HG03175 (cell line): ENCODE results near the gene GLTP.
"Not testable (repeated sequence)": the region's sequence is repeated elsewhere in the genome, so short reads cannot be mapped to it uniquely, and the experiment has no call there.

Experiments
- ATAC-seq: cut with Tn5 transposase; IDR thresholded peaks from one replicate; pipeline ENCODE4 v1.9.1; 2021; ENCODE audit warnings: mild to moderate bottlenecking, moderate library complexity; ENCODE audit not compliant: unreplicated experiment

The GLTP gene, protein sequence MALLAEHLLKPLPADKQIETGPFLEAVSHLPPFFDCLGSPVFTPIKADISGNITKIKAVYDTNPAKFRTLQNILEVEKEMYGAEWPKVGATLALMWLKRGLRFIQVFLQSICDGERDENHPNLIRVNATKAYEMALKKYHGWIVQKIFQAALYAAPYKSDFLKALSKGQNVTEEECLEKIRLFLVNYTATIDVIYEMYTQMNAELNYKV

GRCh38 chr12:109880043-109880931 is at the start of gene GLTP:
Gene GLTP (minus strand): TSS chr12:109880541. CDS start chr12:109880374, 167 bp downstream.
- peak; percentile 92 for ATAC-seq

DNA sequence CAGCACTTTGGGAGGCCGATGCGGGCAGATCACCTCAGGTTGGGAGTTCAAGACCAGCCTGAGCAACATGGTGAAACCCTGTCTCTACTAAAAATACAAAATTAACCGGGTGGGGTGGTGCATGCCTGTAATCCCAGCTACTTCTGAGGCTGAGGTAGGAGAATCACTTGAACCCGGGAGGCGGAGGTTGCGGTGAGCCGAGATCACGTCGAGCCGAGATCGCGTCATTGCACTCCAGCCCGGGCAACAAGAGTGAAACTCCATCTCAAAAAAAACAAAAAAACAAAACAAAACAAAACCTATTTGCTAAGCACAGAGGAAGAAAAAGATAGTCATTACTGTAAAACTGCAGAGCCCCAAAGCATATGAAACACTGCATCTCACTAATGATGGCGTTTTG is 49.0 kb upstream of the GLTP start:
- ATAC-seq: not testable (repeated sequence)

GRCh38 chr12:109928058-109928656 is 47.8 kb upstream of the GLTP start:
- no peak for ATAC-seq

DNA sequence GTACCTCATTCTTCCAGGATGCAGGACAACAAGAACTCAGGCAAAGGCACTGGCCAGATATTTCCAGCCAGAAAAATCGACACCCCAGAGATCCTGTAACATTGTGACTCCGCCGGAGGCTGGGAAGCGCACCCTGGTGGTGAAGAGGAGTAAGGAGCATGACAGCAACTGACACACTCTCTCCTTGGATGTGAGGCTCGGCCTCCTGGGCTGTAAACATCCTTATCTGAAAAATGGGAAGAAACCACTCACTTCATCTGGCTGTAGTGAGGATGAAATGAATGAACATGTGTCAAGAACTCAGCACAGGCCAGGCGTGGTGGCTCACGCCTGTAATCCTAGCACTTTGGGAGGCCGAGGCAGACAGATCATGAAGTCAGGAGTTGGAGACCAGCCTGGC is 47.3 kb upstream of the GLTP start:
- ATAC-seq: no peak

DNA sequence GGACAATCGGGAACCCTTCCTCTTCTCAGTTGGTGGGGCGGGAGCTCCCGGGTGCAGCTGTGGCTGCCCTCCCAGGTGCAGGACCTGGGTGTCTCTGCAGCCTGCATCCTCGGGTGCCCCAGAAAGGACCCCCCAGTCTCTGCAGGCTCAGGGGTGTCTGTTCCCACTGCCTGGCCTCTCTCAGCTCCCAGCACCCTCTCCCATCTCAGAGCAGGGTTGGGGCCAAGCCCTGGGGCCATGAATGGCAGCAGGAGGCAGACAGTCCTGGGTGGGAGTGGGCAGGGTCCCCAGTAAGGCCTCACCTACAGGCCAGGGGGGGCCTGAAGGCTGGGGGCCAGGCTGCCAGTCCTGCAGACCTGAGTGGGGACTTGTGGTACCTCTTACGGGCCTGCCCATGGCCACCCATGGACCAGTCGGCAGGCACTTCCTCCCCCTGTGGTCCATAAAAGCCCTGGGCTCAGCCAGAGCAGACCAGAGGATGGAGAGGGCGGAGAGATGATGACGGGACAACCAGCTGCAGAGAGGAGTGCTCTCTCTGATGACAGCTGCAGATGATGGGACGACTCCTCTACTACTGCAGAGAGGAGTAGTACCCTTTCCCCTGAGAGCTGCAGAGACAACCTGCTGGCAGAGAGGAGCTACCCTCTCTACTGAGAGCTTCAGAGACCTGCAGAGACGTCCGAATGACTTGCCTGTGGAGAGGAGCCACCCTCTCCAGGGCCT is 46.3 kb upstream of the GLTP start:
- no peak for ATAC-seq

DNA sequence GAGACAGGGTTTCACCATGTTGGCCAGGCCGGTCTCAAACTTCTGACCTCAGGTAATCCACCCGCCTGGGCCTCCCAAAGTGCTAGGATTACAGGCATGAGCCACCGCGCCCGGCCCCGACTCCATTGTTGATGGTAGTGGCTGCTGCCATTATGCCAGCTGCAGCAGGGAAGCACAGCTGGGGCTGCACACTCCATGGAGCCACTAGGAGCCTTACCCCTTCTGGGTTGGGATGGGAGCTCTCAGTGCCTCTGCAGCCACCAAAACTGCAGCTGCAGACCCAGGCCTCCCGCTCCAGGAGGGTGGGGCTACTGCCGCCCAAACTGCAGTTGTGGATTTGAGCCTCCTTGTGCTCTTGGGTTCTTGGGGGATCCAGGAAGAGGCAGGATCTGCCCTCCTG is 45.7 kb upstream of the GLTP start:
- no peak for ATAC-seq

GRCh38 chr12:109925185-109925840 is 45.0 kb upstream of the GLTP start:
- ATAC-seq: no peak

- no peak for ATAC-seq
These were observed 43.3 kb upstream of the GLTP start for GRCh38 chr12:109923481-109924245.

- ATAC-seq: no peak
These were observed 42.7 kb upstream of the GLTP start for GRCh38 chr12:109923038-109923437.

DNA sequence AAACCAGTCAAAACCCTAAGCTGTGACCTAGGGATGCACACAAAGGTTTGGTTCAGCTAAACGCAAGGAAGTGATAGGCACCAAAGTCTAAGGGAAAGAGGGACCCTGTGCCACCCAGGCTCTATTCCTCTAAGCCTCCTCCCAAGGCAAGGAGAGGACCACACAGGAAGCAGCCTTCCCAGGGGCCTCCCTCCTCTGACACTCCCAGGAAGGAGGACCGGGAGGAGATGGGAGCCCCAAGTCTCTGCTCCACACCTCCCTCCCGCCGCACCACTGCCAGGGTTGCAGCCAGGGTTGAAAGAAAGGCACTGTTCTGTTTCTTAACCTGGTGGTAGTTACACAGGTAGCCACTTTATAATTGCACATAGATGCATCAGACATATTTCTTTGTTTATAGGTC is 41.6 kb upstream of the GLTP start:
- ATAC-seq: no peak

DNA sequence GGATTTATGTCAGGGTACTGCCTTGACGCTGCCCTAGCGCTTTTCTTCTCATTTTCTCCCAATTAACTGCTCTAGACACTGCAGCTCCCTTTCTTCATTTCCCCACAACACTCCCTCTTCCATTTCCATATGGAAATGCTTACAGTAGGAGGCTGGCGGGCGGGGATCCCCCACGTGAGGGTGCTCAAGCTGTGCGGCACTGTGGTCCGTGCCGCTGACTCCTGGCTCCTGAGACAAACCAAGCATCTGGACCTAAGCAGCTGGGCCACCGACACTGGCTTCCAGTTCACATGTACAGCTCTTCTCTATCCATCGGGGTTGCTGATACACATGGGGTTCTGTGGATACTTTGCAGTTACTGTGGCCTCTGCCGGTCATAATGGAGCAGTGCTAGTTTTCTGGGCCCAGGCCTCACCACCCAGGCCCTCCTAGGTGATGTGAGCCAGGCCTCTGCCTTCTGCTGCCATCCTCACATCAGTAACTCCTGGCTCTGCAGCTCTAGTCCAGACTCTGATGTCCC is 40.0 kb upstream of the GLTP start:
- no peak for ATAC-seq

DNA sequence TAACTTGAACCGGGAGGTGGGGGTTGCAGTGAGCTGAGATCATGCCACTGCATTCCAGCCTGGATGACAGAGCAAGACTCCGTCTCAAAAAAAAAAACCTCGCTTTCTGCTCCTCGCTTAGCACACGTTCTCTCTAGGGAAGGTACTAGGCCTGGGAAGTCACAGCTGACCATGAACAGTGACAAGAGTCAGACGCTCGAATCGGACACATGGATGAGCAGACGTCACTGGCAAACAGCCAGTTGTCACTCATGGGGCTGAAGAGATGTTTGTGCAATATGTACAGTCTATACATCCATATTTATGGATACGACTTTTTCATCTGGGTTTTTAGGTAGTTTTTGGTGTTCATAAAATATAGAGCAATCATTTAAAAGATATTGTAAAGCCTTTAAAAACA is 39.1 kb upstream of the GLTP start:
- ATAC-seq: no peak

GRCh38 chr12:109916045-109916444 is 35.7 kb upstream of the GLTP start:
- no peak for ATAC-seq

GRCh38 chr12:109915171-109916040 is 35.1 kb upstream of the GLTP start:
- no peak for ATAC-seq

GRCh38 chr12:109914461-109914860 is 34.1 kb upstream of the GLTP start:
- no peak for ATAC-seq

DNA sequence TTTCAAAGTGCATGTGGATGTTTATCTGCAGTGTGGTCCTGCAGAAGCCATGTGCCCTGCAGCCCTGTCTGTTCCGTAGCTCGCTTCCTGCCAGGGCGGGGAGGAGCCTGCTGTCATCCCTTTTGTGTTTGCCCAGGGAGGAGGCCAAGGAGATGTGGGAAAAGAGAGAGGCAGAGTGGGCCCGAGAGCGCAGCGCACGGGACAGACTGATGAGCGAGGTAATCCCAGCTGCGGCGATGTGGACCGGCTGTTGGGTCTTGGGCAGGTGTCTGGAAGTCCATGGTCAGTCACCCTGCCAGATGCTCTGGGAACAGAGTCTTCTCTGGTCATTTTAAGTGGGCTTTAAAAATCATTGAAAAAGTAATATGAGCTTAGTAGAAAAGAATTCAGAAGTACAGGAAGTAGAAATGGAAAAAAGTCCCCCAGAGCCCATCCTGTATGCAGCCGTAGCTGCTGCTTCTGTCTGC is 32.5 kb upstream of the GLTP start:
- ATAC-seq: no peak

GRCh38 chr12:109910969-109911348 is 30.6 kb upstream of the GLTP start:
- ATAC-seq: no peak

DNA sequence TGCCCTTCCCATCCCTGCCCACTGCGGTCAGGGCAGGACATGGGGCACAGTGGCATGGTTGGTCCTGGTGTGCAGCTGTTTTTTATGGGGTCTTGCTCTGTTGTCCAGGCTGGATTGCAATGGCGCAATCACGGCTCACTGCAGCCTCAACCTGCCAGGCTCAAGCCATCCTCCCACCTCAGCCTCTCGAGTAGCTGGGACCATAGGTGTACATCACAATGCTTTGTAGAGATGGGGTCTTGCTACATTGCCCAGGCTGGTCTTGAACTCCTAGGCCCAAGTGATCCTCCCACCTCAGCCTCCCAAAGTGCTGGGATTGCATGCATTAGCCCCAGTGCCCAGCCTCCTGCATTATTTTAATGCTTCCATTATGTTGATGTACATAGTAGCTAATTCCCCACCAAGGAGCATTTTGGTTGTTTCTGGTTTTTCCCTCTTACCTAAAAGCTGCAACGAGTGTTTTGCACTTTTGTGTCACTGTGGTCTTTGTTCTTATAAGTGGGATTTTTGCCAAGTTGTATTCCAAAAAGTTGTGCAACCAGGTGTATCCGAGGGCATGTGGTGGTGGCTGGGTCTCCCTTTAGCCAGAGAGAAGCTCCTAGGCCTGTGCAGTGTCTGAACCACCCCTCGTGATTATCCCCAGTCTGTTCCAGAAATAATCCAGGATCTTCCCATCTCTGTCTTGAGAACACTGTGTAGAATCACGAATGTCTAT is 30.1 kb upstream of the GLTP start:
- no peak for ATAC-seq
